Neural progenitor cell (in vitro differentiated cells): Measurements from ENCODE around the gene KIT. TPM values are rescaled to one million over a fixed set of nuclear protein-coding genes. Genes with fewer than 3 reads are reported as not detected.
A peak's percentile ranks its signal among the peaks of the same experiment; 100 is the strongest.

Experiments used
- DNase-seq: peaks from one replicate; pipeline ENCODE4 v3.0.0-alpha.2; 2016; ENCODE audit warnings: low spot score
- H2AFZ ChIP-seq: fragments of 200-600 bp; sonication (generic); replicated peaks from 2 replicates; pipeline ENCODE4 v1.6.1; 2016; ENCODE audit warnings: antibody characterized with exemption
- H3F3A ChIP-seq: fragments of 200-600 bp; sonication (generic); 2 replicates; pipeline ENCODE4 v1.6.1; 2016; ENCODE audit warnings: antibody characterized with exemption, low read depth
- H3K27ac ChIP-seq: fragments of 200-600 bp; sonication (generic); 2 replicates; pipeline ENCODE4 v1.5.1; 2016; ENCODE audit warnings: mild to moderate bottlenecking
- H3K27me3 ChIP-seq: fragments of 200-600 bp; sonication (generic); 2 replicates; pipeline ENCODE4 v1.6.1; 2016; ENCODE audit warnings: mild to moderate bottlenecking, moderate library complexity
- H3K36me3 ChIP-seq: fragments of 200-600 bp; sonication (generic); 2 replicates; pipeline ENCODE4 v1.5.1; 2016
- H3K4me1 ChIP-seq: fragments of 200-600 bp; sonication (generic); 2 replicates; pipeline ENCODE4 v1.6.1; 2016; ENCODE audit warnings: mixed run types
- H3K4me2 ChIP-seq: fragments of 200-600 bp; sonication (generic); 2 replicates; pipeline ENCODE4 v1.6.1; 2016
- H3K4me3 ChIP-seq: fragments of 200-600 bp; sonication (generic); 2 replicates; pipeline ENCODE4 v1.5.1; 2016
- H3K79me2 ChIP-seq: fragments of 200-600 bp; sonication (generic); 2 replicates; pipeline ENCODE4 v1.6.1; 2016; ENCODE audit warnings: low read depth
- H3K9ac ChIP-seq: fragments of 200-600 bp; sonication (generic); 2 replicates; pipeline ENCODE4 v1.6.1; 2016
- H3K9me3 ChIP-seq: fragments of 200-600 bp; sonication (generic); 2 replicates; pipeline ENCODE4 v1.5.1; 2016; ENCODE audit warnings: low read depth
- H4K20me1 ChIP-seq: fragments of 200-600 bp; sonication (generic); 2 replicates; pipeline ENCODE4 v1.6.1; 2016; ENCODE audit warnings: low read depth
- H3K27ac Mint-ChIP-seq: 3 replicates; pipeline ENCODE4 v1.8.0; 2021; ENCODE audit warnings: mixed read lengths
- H3K27me3 Mint-ChIP-seq: 2 replicates; pipeline ENCODE4 v1.8.0; 2022; ENCODE audit warnings: low read depth, mild to moderate bottlenecking, inconsistent platforms, moderate library complexity, mixed read lengths; ENCODE audit not compliant: insufficient read depth
- H3K36me3 Mint-ChIP-seq: 3 replicates; pipeline ENCODE4 v1.8.0; 2021; ENCODE audit warnings: mixed read lengths
- H3K4me1 Mint-ChIP-seq: 3 replicates; pipeline ENCODE4 v1.8.0; 2021; ENCODE audit warnings: mixed read lengths
- H3K4me3 Mint-ChIP-seq: 3 replicates; pipeline ENCODE4 v1.8.0; 2021; ENCODE audit warnings: mild to moderate bottlenecking, moderate library complexity, mixed read lengths
- H3K9me3 Mint-ChIP-seq: 3 replicates; pipeline ENCODE4 v1.8.0; 2020; ENCODE audit warnings: mixed read lengths
- CTCF ChIP-seq: fragments of 200-600 bp; sonication (generic); IDR thresholded peaks from 2 replicates; pipeline ENCODE4 v1.5.1; 2017; ENCODE audit warnings: antibody characterized with exemption, mild to moderate bottlenecking
- EZH2 ChIP-seq: fragments of 200-600 bp; sonication (generic); IDR thresholded peaks from 2 replicates; pipeline ENCODE4 v1.6.1; 2017; ENCODE audit warnings: antibody characterized with exemption, mild to moderate bottlenecking, moderate library complexity
- EZH2phosphoT487 ChIP-seq: fragments of 200-600 bp; sonication (generic); IDR thresholded peaks from 2 replicates; pipeline ENCODE4 v1.6.1; 2017; ENCODE audit warnings: antibody characterized with exemption
- total RNA-seq: library from RNA; depleted of rRNA; stranded (reverse); fragments of >200 nt; gene quantifications from 2 replicates; pipeline ENCODE4 v1.2.3, GENCODE V29; 2015; ENCODE audit warnings: low replicate concordance

Gene KIT
- total RNA-seq, 1 donor from 2014 or later, result 4.6 TPM

- Mint-ChIP-seq H3K4me3 (no peak overlapping the region), H3K27ac (no peak overlapping the region), H3K27me3 (peaks cover 5% of the 10 kb centered on the region), H3K9me3 (no peaks in the 10 kb centered on the region), H3K36me3 (no peaks in the 10 kb centered on the region), H3K4me1 (peaks cover 16% of the 10 kb centered on the region)
- Histone ChIP-seq H3K4me2 (no peak overlapping the region), H3K27ac (no peak overlapping the region), H3F3A (no peaks in the 10 kb centered on the region), H3K79me2 (no peaks in the 10 kb centered on the region), H4K20me1 (no peaks in the 10 kb centered on the region), H3K9me3 (no peaks in the 10 kb centered on the region), H3K9ac (no peak overlapping the region), H2AFZ (no peak overlapping the region), H3K4me3 (no peak overlapping the region), H3K4me1 (peaks cover 11% of the 10 kb centered on the region), H3K27me3 (no peaks in the 10 kb centered on the region), H3K36me3 (no peaks in the 10 kb centered on the region)
- no peak for TF ChIP-seq CTCF
- no peak for TF ChIP-seq EZH2
- no peak for TF ChIP-seq EZH2phosphoT487
- no peak for DNase-seq
These were observed 13.6 kb upstream of the KIT start for GRCh38 chr4:54643958-54644751.

- no peak overlapping the region for H3K27ac Mint-ChIP-seq
- Histone ChIP-seq H3K36me3 (no peaks in the 10 kb centered on the region), H3K27me3 (no peaks in the 10 kb centered on the region), H3K4me2 (peak overlapping the region; percentile 15), H4K20me1 (no peaks in the 10 kb centered on the region), H3K4me3 (no peak overlapping the region), H3K27ac (no peak overlapping the region), H2AFZ (no peak overlapping the region), H3K4me1 (peaks cover 8% of the 10 kb centered on the region), H3K79me2 (no peaks in the 10 kb centered on the region), H3K9me3 (no peaks in the 10 kb centered on the region), H3K9ac (no peak overlapping the region), H3F3A (no peaks in the 10 kb centered on the region)
- no peaks in the 10 kb centered on the region for H3K9me3 Mint-ChIP-seq
- H3K4me3 Mint-ChIP-seq, result no peak overlapping the region
- no peaks in the 10 kb centered on the region for H3K36me3 Mint-ChIP-seq
- peaks cover 14% of the 10 kb centered on the region for H3K4me1 Mint-ChIP-seq
- H3K27me3 Mint-ChIP-seq, result peaks cover 5% of the 10 kb centered on the region
- DNase-seq, result peak; percentile 41
- TF ChIP-seq CTCF (no peak), EZH2 (no peak), EZH2phosphoT487 (no peak)
These were observed 11.9 kb upstream of the KIT start for GRCh38 chr4:54645830-54646229.

GRCh38 chr4:54647070-54647469, 10.7 kb upstream of the KIT start:
- H3K27ac ChIP-seq, result no peak overlapping the region
- peaks cover 8% of the 10 kb centered on the region for H3K4me1 ChIP-seq
- no peaks in the 10 kb centered on the region for H3F3A ChIP-seq
- DNase-seq, result no peak
- H3K36me3 ChIP-seq, result no peaks in the 10 kb centered on the region
- peak overlapping the region; percentile 12 for H3K27ac Mint-ChIP-seq
- no peaks in the 10 kb centered on the region for H3K27me3 ChIP-seq
- no peak overlapping the region for H3K4me3 ChIP-seq
- H3K27me3 Mint-ChIP-seq, result peaks cover 7% of the 10 kb centered on the region
- no peak overlapping the region for H3K4me2 ChIP-seq
- no peak overlapping the region for H2AFZ ChIP-seq
- no peak for TF ChIP-seq EZH2
- TF ChIP-seq EZH2phosphoT487, result no peak
- no peak for TF ChIP-seq CTCF
- no peaks in the 10 kb centered on the region for H3K79me2 ChIP-seq
- H3K36me3 Mint-ChIP-seq, result no peaks in the 10 kb centered on the region
- H4K20me1 ChIP-seq, result no peaks in the 10 kb centered on the region
- H3K9ac ChIP-seq, result no peak overlapping the region
- H3K9me3 ChIP-seq, result no peaks in the 10 kb centered on the region
- peaks cover 14% of the 10 kb centered on the region for H3K4me1 Mint-ChIP-seq
- no peak overlapping the region for H3K4me3 Mint-ChIP-seq
- H3K9me3 Mint-ChIP-seq, result no peaks in the 10 kb centered on the region
